Suprapubic skin (tissue), 4 donors: ENCODE measurements around the gene PRKCE. TPM values are rescaled to one million over a fixed set of nuclear protein-coding genes. Genes with fewer than 3 reads are reported as not detected.

Experiments used
- DNase-seq, 2 donors: peaks; one replicate each; pipeline ENCODE4 v3.0.0-alpha.2; 2019; ENCODE audit warnings: low spot score in 2 of 2
- H3K27ac ChIP-seq: fragments of 200-600 bp; sonication (generic); one replicate; pipeline ENCODE4 v1.5.1; 2019
- H3K27me3 ChIP-seq: fragments of 200-600 bp; sonication (generic); one replicate; pipeline ENCODE4 v1.5.1; 2019
- H3K36me3 ChIP-seq: fragments of 200-600 bp; sonication (generic); one replicate; pipeline ENCODE4 v1.5.1; 2019
- H3K4me1 ChIP-seq: fragments of 200-600 bp; sonication (generic); one replicate; pipeline ENCODE4 v1.5.1; 2019
- H3K4me3 ChIP-seq: fragments of 200-600 bp; sonication (generic); one replicate; pipeline ENCODE4 v1.5.1; 2019; ENCODE audit warnings: mild to moderate bottlenecking
- H3K9me3 ChIP-seq: fragments of 200-600 bp; sonication (generic); one replicate; pipeline ENCODE4 v1.5.1; 2019
- EP300 ChIP-seq: sonication (generic); formaldehyde crosslinking; IDR thresholded peaks from one replicate; pipeline ENCODE4 v1.6.1; 2017; ENCODE audit warnings: antibody characterized with exemption
- POLR2A ChIP-seq, 2 donors: fragments of 450-650 bp; IDR thresholded peaks; one replicate each; pipeline ENCODE4 v1.6.1; 2017; ENCODE audit warnings: antibody characterized with exemption in 2 of 2, mild to moderate bottlenecking in 2 of 2, moderate library complexity in 2 of 2
- POLR2AphosphoS5 ChIP-seq, 3 donors: sonication (generic); formaldehyde crosslinking; IDR thresholded peaks; one replicate each; pipeline ENCODE4 v1.6.1; 2017; ENCODE audit warnings: antibody characterized with exemption in 3 of 3
- WGBS: methylation state at CpG from one replicate; pipeline ENCODE4 v1.1.5; 2018; 5-methylcytosine and 5-hydroxymethylcytosine counted together
- total RNA-seq, 4 donors: library from RNA; depleted of rRNA; stranded (reverse); fragments of >200 nt; gene quantifications; one replicate each; pipeline ENCODE4 v1.1.0, GENCODE V29; 2016
- TF ChIP-seq, protein P1 (sequence below), 2 donors: fragments of 200-600 bp in 1 of 2; fragments of 450-650 bp in 1 of 2; sonication (generic) in 1 of 2; IDR thresholded peaks; one replicate each; pipeline ENCODE4 v1.5.1; 2016 to 2019; ENCODE audit warnings: antibody characterized with exemption in 2 of 2, mild to moderate bottlenecking in 1 of 2, moderate library complexity in 1 of 2

Gene PRKCE
- total RNA-seq, 4 donors from 2014 or later, result 7.9 to 18.3 (median 12.5) TPM

DNA sequence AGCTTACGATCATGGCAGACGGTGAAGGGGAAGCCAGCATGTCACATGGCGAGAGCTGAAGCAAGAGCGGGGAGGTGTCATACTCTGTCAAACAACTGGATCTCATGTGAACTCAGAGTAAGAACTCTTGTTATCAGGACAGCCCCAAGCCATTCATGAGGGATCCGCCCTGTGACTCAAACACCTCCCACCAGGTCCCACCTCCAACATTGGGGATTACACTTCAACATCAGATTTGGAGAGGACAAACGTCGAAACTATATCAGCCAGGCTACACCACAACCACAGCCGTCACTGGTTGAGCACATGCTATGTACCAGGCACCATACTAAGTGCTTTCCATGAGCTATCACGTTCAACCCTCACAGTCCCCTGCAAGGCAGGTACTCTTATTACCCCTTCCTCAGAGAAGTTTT, 293.8 kb downstream of the PRKCE start:
- Histone ChIP-seq H3K27ac (no peak overlapping the region), H3K27me3 (no peaks in the 10 kb centered on the region), H3K4me1 (peaks cover 20% of the 10 kb centered on the region), H3K9me3 (no peaks in the 10 kb centered on the region), H3K4me3 (no peak overlapping the region), H3K36me3 (no peaks in the 10 kb centered on the region)
- 89% methylated on average over 9 of the region's 9 CpGs for WGBS
- DNase-seq, result no peak
- TF ChIP-seq EP300, result no peak
- TF ChIP-seq POLR2AphosphoS5 (IDR thresholded peaks at IDR 0.05), result no peak
- TF ChIP-seq, protein P1, sequence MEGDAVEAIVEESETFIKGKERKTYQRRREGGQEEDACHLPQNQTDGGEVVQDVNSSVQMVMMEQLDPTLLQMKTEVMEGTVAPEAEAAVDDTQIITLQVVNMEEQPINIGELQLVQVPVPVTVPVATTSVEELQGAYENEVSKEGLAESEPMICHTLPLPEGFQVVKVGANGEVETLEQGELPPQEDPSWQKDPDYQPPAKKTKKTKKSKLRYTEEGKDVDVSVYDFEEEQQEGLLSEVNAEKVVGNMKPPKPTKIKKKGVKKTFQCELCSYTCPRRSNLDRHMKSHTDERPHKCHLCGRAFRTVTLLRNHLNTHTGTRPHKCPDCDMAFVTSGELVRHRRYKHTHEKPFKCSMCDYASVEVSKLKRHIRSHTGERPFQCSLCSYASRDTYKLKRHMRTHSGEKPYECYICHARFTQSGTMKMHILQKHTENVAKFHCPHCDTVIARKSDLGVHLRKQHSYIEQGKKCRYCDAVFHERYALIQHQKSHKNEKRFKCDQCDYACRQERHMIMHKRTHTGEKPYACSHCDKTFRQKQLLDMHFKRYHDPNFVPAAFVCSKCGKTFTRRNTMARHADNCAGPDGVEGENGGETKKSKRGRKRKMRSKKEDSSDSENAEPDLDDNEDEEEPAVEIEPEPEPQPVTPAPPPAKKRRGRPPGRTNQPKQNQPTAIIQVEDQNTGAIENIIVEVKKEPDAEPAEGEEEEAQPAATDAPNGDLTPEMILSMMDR (IDR thresholded peaks at IDR 0.05), result no peak
- TF ChIP-seq POLR2A (IDR thresholded peaks at IDR 0.05), result no peak

DNA sequence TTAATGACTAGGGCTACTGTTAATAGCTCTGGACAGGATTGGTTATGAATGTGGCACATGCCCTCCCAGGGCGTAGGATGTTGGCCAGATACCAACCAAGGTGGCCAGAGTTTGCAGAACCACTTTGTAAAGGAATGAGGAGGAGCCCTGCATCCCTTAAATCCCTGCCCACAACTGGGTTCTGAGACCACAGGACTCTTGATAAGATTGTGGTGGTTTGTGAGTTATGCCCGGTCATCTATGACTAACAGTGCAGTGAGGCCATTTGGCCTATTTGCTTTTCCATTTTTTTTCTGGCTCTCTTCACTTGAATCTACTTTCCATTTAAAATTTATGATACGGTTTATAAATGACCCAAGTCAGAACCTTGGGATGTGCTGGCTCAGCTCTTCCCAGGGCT, 294.5 kb downstream of the PRKCE start:
- TF ChIP-seq POLR2A (IDR thresholded peaks at IDR 0.05) (no peak), EP300 (no peak), POLR2AphosphoS5 (IDR thresholded peaks at IDR 0.05) (no peak)
- TF ChIP-seq, protein P1 (IDR thresholded peaks at IDR 0.05), result no peak
- DNase-seq, result no peak
- H3K27me3 ChIP-seq, result no peaks in the 10 kb centered on the region
- WGBS, result 80% methylated on average over 3 of the region's 3 CpGs
- no peak overlapping the region for H3K4me3 ChIP-seq
- H3K27ac ChIP-seq, result no peak overlapping the region
- no peaks in the 10 kb centered on the region for H3K36me3 ChIP-seq
- peaks cover 25% of the 10 kb centered on the region for H3K4me1 ChIP-seq
- H3K9me3 ChIP-seq, result no peaks in the 10 kb centered on the region

DNA sequence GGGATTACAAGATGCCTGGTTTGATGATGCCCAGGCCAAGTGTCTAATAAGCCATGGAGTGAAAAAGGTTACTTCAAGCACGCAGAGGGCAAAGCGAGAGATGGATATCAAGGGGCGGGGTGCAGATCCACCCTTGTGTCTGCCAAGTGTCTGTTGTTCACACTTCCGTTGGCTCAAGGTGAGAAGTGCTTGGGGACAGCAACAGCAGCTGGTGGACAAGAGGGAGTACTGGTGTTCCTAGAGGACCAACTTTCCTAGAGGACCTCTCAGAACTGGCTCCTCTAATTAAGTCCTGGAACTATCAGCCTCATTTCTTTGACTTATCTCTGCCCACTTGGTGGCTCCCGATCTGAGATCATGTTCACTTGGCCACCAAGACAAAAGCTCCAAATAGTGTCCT, 299.1 kb downstream of the PRKCE start:
- no peaks in the 10 kb centered on the region for H3K27me3 ChIP-seq
- 78% methylated on average over 5 of the region's 5 CpGs for WGBS
- no peak for DNase-seq
- H3K9me3 ChIP-seq, result no peaks in the 10 kb centered on the region
- H3K4me3 ChIP-seq, result no peak overlapping the region
- no peak overlapping the region for H3K27ac ChIP-seq
- TF ChIP-seq POLR2AphosphoS5 (IDR thresholded peaks at IDR 0.05) (no peak), EP300 (no peak), POLR2A (IDR thresholded peaks at IDR 0.05) (no peak)
- TF ChIP-seq, protein P1 (IDR thresholded peaks at IDR 0.05), result no peak
- no peaks in the 10 kb centered on the region for H3K36me3 ChIP-seq
- H3K4me1 ChIP-seq, result peaks cover 11% of the 10 kb centered on the region

DNA sequence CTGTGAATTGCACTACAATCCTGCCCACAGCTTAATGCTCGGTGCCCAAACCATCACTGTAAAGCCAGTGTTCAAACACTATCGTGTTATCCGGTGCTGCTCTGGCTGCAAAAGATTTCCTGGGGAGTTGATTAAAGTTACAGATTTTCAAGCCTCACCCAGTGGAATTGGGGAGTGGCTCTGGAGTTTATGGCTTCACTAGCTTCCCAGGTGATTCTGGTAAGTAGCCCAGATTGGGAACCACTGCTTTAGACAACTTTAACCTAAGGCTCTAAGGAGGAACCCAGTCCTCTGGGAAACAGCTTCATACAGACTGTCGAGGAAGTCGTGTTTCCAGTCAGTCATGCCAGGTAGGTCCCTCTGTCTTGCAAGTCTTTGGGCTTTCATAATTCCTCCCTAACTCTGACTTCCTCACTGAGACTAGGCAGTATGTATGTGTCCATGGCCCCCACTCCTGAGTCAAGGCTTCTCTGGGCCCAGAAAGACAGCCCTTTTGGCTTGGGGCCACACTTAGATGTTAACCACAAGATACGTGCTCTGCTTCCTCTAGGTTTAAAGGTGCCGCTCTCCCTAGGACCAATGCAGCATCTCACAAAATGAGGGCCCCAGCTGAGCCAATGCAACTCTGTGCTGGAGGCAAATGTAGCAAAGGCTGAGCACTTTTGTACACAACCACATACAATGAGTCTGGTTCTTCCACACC, 299.7 kb downstream of the PRKCE start:
- Histone ChIP-seq H3K27me3 (no peaks in the 10 kb centered on the region), H3K4me3 (no peak overlapping the region), H3K27ac (no peak overlapping the region), H3K9me3 (no peaks in the 10 kb centered on the region), H3K36me3 (no peaks in the 10 kb centered on the region), H3K4me1 (peaks cover 11% of the 10 kb centered on the region)
- DNase-seq, result no peak
- WGBS, result 57% methylated on average over 7 of the region's 7 CpGs
- TF ChIP-seq, protein P1 (IDR thresholded peaks at IDR 0.05), result no peak
- no peak for TF ChIP-seq POLR2AphosphoS5 (IDR thresholded peaks at IDR 0.05)
- no peak for TF ChIP-seq POLR2A (IDR thresholded peaks at IDR 0.05)
- no peak for TF ChIP-seq EP300

GRCh38 chr2:45952591-45952990, 301.1 kb downstream of the PRKCE start:
- no peak for DNase-seq
- H3K27me3 ChIP-seq, result no peaks in the 10 kb centered on the region
- 89% methylated on average over 4 of the region's 4 CpGs for WGBS
- H3K4me1 ChIP-seq, result peaks cover 11% of the 10 kb centered on the region
- no peak overlapping the region for H3K4me3 ChIP-seq
- no peaks in the 10 kb centered on the region for H3K9me3 ChIP-seq
- no peak overlapping the region for H3K27ac ChIP-seq
- no peak for TF ChIP-seq EP300
- TF ChIP-seq POLR2AphosphoS5 (IDR thresholded peaks at IDR 0.05), result no peak
- no peak for TF ChIP-seq POLR2A (IDR thresholded peaks at IDR 0.05)
- H3K36me3 ChIP-seq, result no peaks in the 10 kb centered on the region
